Activated T-helper 17 cell treated with anti-CD3 and anti-CD28 coated beads, Interleukin-2, amount 50 U/mL, for 72 hours (primary cell): ENCODE data around the gene SLC2A11. TPM values are rescaled to one million over a fixed set of nuclear protein-coding genes. Genes with fewer than 3 reads are reported as not detected.
"Not testable (repeated sequence)": the region's sequence is repeated elsewhere in the genome, so short reads cannot be mapped to it uniquely, and the experiment has no call there.

Experiments used
- ATAC-seq: fragments of 150-1000 bp; cut with Tn5 transposase; replicated peaks from 2 replicates; pipeline ENCODE4 v1.10.0; 2021; ENCODE audit warnings: mild to moderate bottlenecking, moderate library complexity
- H3K27ac Mint-ChIP-seq: one replicate; pipeline ENCODE4 v1.8.0; 2022; ENCODE audit warnings: mixed read lengths
- H3K27me3 Mint-ChIP-seq: one replicate; pipeline ENCODE4 v1.8.0; 2022; ENCODE audit warnings: mixed read lengths
- H3K36me3 Mint-ChIP-seq: one replicate; pipeline ENCODE4 v1.8.0; 2022; ENCODE audit warnings: low read depth, mild to moderate bottlenecking, mixed read lengths
- H3K4me1 Mint-ChIP-seq: one replicate; pipeline ENCODE4 v1.8.0; 2022; ENCODE audit warnings: mixed read lengths
- H3K4me3 Mint-ChIP-seq: one replicate; pipeline ENCODE4 v1.8.0; 2022; ENCODE audit warnings: mild to moderate bottlenecking, mixed read lengths
- H3K9me3 Mint-ChIP-seq: one replicate; pipeline ENCODE4 v1.8.0; 2022; ENCODE audit warnings: mixed read lengths
- total RNA-seq, 2 donors: library from RNA; stranded (reverse); gene quantifications; one replicate each; pipeline ENCODE4 v1.2.3, GENCODE V29; 2022

Gene SLC2A11
- total RNA-seq, 2 donors from 2014 or later: 3.8 to 5.9 TPM

GRCh38 chr22:23847991-23848864 lies 9.4 kb upstream of the SLC2A11 start:
- H3K27me3 Mint-ChIP-seq: no peaks in the 10 kb centered on the region
- no peak for ATAC-seq
- no peak overlapping the region for H3K4me3 Mint-ChIP-seq
- H3K4me1 Mint-ChIP-seq: no peaks in the 10 kb centered on the region
- H3K36me3 Mint-ChIP-seq: no peaks in the 10 kb centered on the region
- H3K9me3 Mint-ChIP-seq: no peaks in the 10 kb centered on the region
- H3K27ac Mint-ChIP-seq: no peak overlapping the region

- Mint-ChIP-seq H3K27ac (no peak overlapping the region), H3K27me3 (no peaks in the 10 kb centered on the region), H3K36me3 (no peaks in the 10 kb centered on the region), H3K4me3 (no peak overlapping the region), H3K4me1 (no peaks in the 10 kb centered on the region), H3K9me3 (no peaks in the 10 kb centered on the region)
- ATAC-seq: peak; percentile 91
Measured at GRCh38 chr22:23849009-23850006, 8.4 kb upstream of the SLC2A11 start.

- Mint-ChIP-seq H3K36me3 (no peaks in the 10 kb centered on the region), H3K27ac (no peak overlapping the region), H3K4me1 (no peaks in the 10 kb centered on the region), H3K4me3 (peak overlapping the region; percentile 41), H3K27me3 (no peaks in the 10 kb centered on the region), H3K9me3 (no peaks in the 10 kb centered on the region)
- no peak for ATAC-seq
Measured at GRCh38 chr22:23850136-23850611, 7.5 kb upstream of the SLC2A11 start.

- Mint-ChIP-seq H3K36me3 (no peaks in the 10 kb centered on the region), H3K4me3 (peak overlapping the region; percentile 93), H3K4me1 (peaks cover 11% of the 10 kb centered on the region), H3K9me3 (no peaks in the 10 kb centered on the region), H3K27ac (peak overlapping the region; percentile 88), H3K27me3 (no peaks in the 10 kb centered on the region)
- peak; percentile 63 for ATAC-seq
Measured at GRCh38 chr22:23856721-23857605, 712 bp upstream of the SLC2A11 start.

- Mint-ChIP-seq H3K4me3 (peak overlapping the region; percentile 93), H3K36me3 (no peaks in the 10 kb centered on the region), H3K27ac (peak overlapping the region; percentile 88), H3K27me3 (no peaks in the 10 kb centered on the region), H3K9me3 (no peaks in the 10 kb centered on the region), H3K4me1 (peaks cover 11% of the 10 kb centered on the region)
- no peak for ATAC-seq
Measured at GRCh38 chr22:23858484-23858815, 775 bp downstream of the SLC2A11 start.

GRCh38 chr22:23859201-23859600 lies 1.5 kb downstream of the SLC2A11 start:
- no peaks in the 10 kb centered on the region for H3K36me3 Mint-ChIP-seq
- ATAC-seq: no peak
- no peaks in the 10 kb centered on the region for H3K9me3 Mint-ChIP-seq
- peak overlapping the region; percentile 93 for H3K4me3 Mint-ChIP-seq
- H3K27ac Mint-ChIP-seq: no peak overlapping the region
- peaks cover 11% of the 10 kb centered on the region for H3K4me1 Mint-ChIP-seq
- H3K27me3 Mint-ChIP-seq: no peaks in the 10 kb centered on the region

- H3K9me3 Mint-ChIP-seq, H3K27ac Mint-ChIP-seq, H3K4me3 Mint-ChIP-seq, ATAC-seq, H3K36me3 Mint-ChIP-seq, H3K27me3 Mint-ChIP-seq: not testable (repeated sequence)
- H3K4me1 Mint-ChIP-seq: peaks cover 11% of the 10 kb centered on the region
Measured at GRCh38 chr22:23860187-23860586, 2.5 kb downstream of the SLC2A11 start.

GRCh38 chr22:23862103-23862502 lies 4.4 kb downstream of the SLC2A11 start:
- Mint-ChIP-seq H3K9me3 (no peaks in the 10 kb centered on the region), H3K4me3 (no peak overlapping the region), H3K36me3 (no peaks in the 10 kb centered on the region), H3K27ac (no peak overlapping the region), H3K27me3 (no peaks in the 10 kb centered on the region), H3K4me1 (peaks cover 5% of the 10 kb centered on the region)
- no peak for ATAC-seq

GRCh38 chr22:23864499-23865154 lies 7.0 kb downstream of the SLC2A11 start:
- not testable (repeated sequence) for ATAC-seq, H3K27me3 Mint-ChIP-seq, H3K36me3 Mint-ChIP-seq, H3K4me3 Mint-ChIP-seq, H3K27ac Mint-ChIP-seq, H3K4me1 Mint-ChIP-seq, H3K9me3 Mint-ChIP-seq

- no peak for ATAC-seq
- no peaks in the 10 kb centered on the region for H3K4me1 Mint-ChIP-seq
- H3K4me3 Mint-ChIP-seq: no peak overlapping the region
- H3K9me3 Mint-ChIP-seq: no peaks in the 10 kb centered on the region
- H3K36me3 Mint-ChIP-seq: no peaks in the 10 kb centered on the region
- no peaks in the 10 kb centered on the region for H3K27me3 Mint-ChIP-seq
- no peak overlapping the region for H3K27ac Mint-ChIP-seq
Measured at GRCh38 chr22:23868580-23868979, 10.9 kb downstream of the SLC2A11 start.

- no peak overlapping the region for H3K4me3 Mint-ChIP-seq
- H3K4me1 Mint-ChIP-seq: no peaks in the 10 kb centered on the region
- H3K9me3 Mint-ChIP-seq: no peaks in the 10 kb centered on the region
- H3K27ac Mint-ChIP-seq: no peak overlapping the region
- no peak for ATAC-seq
- H3K27me3 Mint-ChIP-seq: no peaks in the 10 kb centered on the region
- no peaks in the 10 kb centered on the region for H3K36me3 Mint-ChIP-seq
Measured at GRCh38 chr22:23874871-23875270, 17.2 kb downstream of the SLC2A11 start.

- H3K9me3 Mint-ChIP-seq: no peaks in the 10 kb centered on the region
- H3K4me3 Mint-ChIP-seq: no peak overlapping the region
- no peaks in the 10 kb centered on the region for H3K4me1 Mint-ChIP-seq
- H3K27ac Mint-ChIP-seq: no peak overlapping the region
- H3K36me3 Mint-ChIP-seq: no peaks in the 10 kb centered on the region
- ATAC-seq: no peak
- no peaks in the 10 kb centered on the region for H3K27me3 Mint-ChIP-seq
Measured at GRCh38 chr22:23875801-23876200, 18.1 kb downstream of the SLC2A11 start.

GRCh38 chr22:23877566-23877965 lies 19.9 kb downstream of the SLC2A11 start:
- Mint-ChIP-seq H3K4me1 (peaks cover 5% of the 10 kb centered on the region), H3K4me3 (no peak overlapping the region), H3K27ac (no peak overlapping the region), H3K9me3 (no peaks in the 10 kb centered on the region), H3K27me3 (no peaks in the 10 kb centered on the region), H3K36me3 (no peaks in the 10 kb centered on the region)
- no peak for ATAC-seq
